A673 (cell line): ENCODE measurements around the gene SERGEF.

Experiments used
- EZH2 ChIP-seq: fragments of 200-600 bp; sonication (generic); IDR thresholded peaks from 2 replicates; pipeline ENCODE4 v1.6.1; 2017; ENCODE audit warnings: borderline replicate concordance, low read depth, mild to moderate bottlenecking, mixed read lengths, antibody characterized with exemption, low read length; ENCODE audit not compliant: poor library complexity, severe bottlenecking
- TF ChIP-seq, protein P1 (sequence below): fragments of 300-800, 200-600 bp; sonication (generic); conservative IDR thresholded peaks from 2 replicates; pipeline ENCODE4 v1.5.1; 2017; ENCODE audit warnings: low read depth, mild to moderate bottlenecking, antibody characterized with exemption, low read length, moderate library complexity, mixed read lengths

DNA sequence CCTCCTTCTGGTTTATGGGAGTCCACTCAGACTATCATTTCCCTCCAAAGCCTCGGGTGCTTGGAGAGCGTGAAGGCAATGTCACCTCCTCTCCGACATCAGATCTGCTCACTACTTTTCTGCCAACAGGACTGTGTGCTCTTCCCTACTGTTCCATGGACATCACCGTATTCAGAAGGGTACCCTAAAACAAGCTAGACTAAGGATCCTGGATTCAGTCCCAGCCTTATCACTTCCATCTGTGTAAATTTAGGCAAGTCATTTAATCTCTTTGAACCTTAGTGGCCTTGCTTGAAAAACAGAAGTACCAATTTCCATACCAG is 200.0 kb downstream of the SERGEF start:
- TF ChIP-seq, protein P1, sequence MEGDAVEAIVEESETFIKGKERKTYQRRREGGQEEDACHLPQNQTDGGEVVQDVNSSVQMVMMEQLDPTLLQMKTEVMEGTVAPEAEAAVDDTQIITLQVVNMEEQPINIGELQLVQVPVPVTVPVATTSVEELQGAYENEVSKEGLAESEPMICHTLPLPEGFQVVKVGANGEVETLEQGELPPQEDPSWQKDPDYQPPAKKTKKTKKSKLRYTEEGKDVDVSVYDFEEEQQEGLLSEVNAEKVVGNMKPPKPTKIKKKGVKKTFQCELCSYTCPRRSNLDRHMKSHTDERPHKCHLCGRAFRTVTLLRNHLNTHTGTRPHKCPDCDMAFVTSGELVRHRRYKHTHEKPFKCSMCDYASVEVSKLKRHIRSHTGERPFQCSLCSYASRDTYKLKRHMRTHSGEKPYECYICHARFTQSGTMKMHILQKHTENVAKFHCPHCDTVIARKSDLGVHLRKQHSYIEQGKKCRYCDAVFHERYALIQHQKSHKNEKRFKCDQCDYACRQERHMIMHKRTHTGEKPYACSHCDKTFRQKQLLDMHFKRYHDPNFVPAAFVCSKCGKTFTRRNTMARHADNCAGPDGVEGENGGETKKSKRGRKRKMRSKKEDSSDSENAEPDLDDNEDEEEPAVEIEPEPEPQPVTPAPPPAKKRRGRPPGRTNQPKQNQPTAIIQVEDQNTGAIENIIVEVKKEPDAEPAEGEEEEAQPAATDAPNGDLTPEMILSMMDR = no peak
- TF ChIP-seq EZH2 = no peak
